ENCODE data around the gene CXCL5. TPM values are rescaled to one million over a fixed set of nuclear protein-coding genes. Genes with fewer than 3 reads are reported as not detected.

The CXCL5 gene
- polyA plus RNA-seq, 1 of the 3 experiments (the other 2 are of a cell fraction): 0.02 TPM

DNA sequence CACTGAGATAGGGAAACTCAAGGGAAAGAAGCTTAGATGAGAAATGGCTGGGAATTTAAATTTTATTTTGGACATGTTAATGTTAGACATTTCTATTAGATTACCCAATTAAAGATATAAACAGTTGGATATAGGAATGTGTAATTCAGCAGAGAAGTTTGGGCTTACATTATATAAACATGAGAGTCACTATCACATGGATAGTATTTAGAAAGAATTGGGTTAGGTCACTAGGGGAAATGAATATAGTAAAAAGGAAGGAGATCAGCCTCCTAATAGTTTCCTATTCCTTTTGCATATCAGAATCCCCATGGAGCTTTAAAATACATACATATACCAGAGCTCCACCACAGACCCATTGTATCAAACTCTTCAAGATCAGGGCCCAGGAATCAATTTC is 19.6 kb upstream of the CXCL5 start:
- Histone ChIP-seq H3K4me3 (ENCODE audit: low read depth in 2 of 2, low read length in 1 of 2) (no peak overlapping the region), H3K9ac (no peak overlapping the region), H2AFZ (ENCODE audit: low read depth) (no peak overlapping the region), H3K9me2 (no peaks in the 10 kb centered on the region), H3K27ac (ENCODE audit: low read depth in 2 of 2, low read length in 1 of 2) (no peak overlapping the region), H3K79me2 (ENCODE audit: insufficient read depth) (no peaks in the 10 kb centered on the region), H3K27me3 (ENCODE audit: insufficient read depth) (peaks cover 7% of the 10 kb centered on the region; the same call in 1 of the 2 replicates), H3K9me3 (no peaks in the 10 kb centered on the region), H3K4me2 (no peak overlapping the region), H3F3A (replicated peaks; ENCODE audit: insufficient read depth) (no peaks in the 10 kb centered on the region), H3K4me1 (ENCODE audit: control insufficient read depth in 1 of 2, insufficient read depth in 2 of 2, low read depth in 1 of 2, low read length in 1 of 2) (no peaks in the 10 kb centered on the region), H3K36me3 (replicated peaks in 1 of 2; ENCODE audit: control insufficient read depth in 1 of 2, insufficient read depth in 2 of 2, low read length in 1 of 2) (no peaks in the 10 kb centered on the region), H4K20me1 (ENCODE audit: insufficient read depth) (no peaks in the 10 kb centered on the region)
- no peak for TF ChIP-seq TAF1 (IDR thresholded peaks at IDR 0.05; ENCODE audit: borderline replicate concordance, low read depth, low read length)
- no peak for TF ChIP-seq FOXM1 (IDR thresholded peaks at IDR 0.05; ENCODE audit: low read depth)
- TF ChIP-seq FOSL2 (IDR thresholded peaks at IDR 0.05; ENCODE audit: borderline replicate concordance, low read depth): no peak
- no peak for TF ChIP-seq GATA2 (CRISPR knock-in tag; IDR thresholded peaks at IDR 0.05)
- TF ChIP-seq RXRA (IDR thresholded peaks at IDR 0.05; ENCODE audit: borderline replicate concordance, low read depth): no peak
- TF ChIP-seq USF1 (IDR thresholded peaks at IDR 0.05; ENCODE audit: borderline replicate concordance, low read depth): no peak
- no peak for TF ChIP-seq TEAD4 (IDR thresholded peaks at IDR 0.05; ENCODE audit: borderline replicate concordance, insufficient read depth)
- TF ChIP-seq CHD2 (IDR thresholded peaks at IDR 0.05; ENCODE audit: low read length, partially characterized antibody): no peak
- TF ChIP-seq MEF2A (IDR thresholded peaks at IDR 0.05; ENCODE audit: borderline replicate concordance, low read depth): no peak
- TF ChIP-seq PBX3 (IDR thresholded peaks at IDR 0.05): no peak
- TF ChIP-seq SIN3A (IDR thresholded peaks at IDR 0.05; ENCODE audit: borderline replicate concordance, low read depth, low read length): no peak
- no peak for TF ChIP-seq RFX5 (IDR thresholded peaks at IDR 0.05; ENCODE audit: low read length)
- ChIA-PET CTCF (no interaction called here), POLR2A (no interaction called here)
- DNase-seq: no peak

DNA sequence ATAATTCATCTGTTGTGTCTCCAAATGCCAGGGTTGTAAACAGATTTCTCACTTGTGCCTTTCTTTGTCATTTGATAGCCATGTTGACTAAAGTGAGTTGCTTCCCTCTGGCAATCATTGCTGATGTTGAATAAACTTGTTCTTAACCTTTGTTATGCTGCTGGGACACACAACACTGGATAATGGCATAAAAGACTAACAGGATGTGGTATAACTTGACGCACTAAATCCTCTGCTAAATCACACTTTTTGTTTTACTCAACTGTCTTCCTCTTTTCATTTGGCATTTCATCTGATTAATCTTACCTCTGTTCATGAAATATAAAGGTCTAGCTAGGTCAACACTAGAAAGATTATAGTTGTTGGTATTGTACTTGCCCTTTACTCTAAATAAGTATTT is 17.6 kb upstream of the CXCL5 start:
- H3K4me2 ChIP-seq: no peak overlapping the region
- no peaks in the 10 kb centered on the region for H3K9me2 ChIP-seq
- no peaks in the 10 kb centered on the region for H3K79me2 ChIP-seq (ENCODE audit: insufficient read depth)
- no peak overlapping the region for H3K9ac ChIP-seq
- H3F3A ChIP-seq (replicated peaks; ENCODE audit: insufficient read depth): no peaks in the 10 kb centered on the region
- CTCF ChIA-PET: no interaction called here
- H3K27ac ChIP-seq (ENCODE audit: low read depth in 2 of 2, low read length in 1 of 2): no peak overlapping the region
- no peak overlapping the region for H2AFZ ChIP-seq (ENCODE audit: low read depth)
- no peaks in the 10 kb centered on the region for H3K9me3 ChIP-seq
- WGBS (ENCODE audit: low lambda C conversion rate): 0% methylated on average over 1 of the region's 1 CpG
- H4K20me1 ChIP-seq (ENCODE audit: insufficient read depth): no peaks in the 10 kb centered on the region
- POLR2A ChIA-PET: no interaction called here
- no peak overlapping the region for H3K4me3 ChIP-seq (ENCODE audit: low read depth in 2 of 2, low read length in 1 of 2)
- no peaks in the 10 kb centered on the region for H3K36me3 ChIP-seq (replicated peaks in 1 of 2; ENCODE audit: control insufficient read depth in 1 of 2, insufficient read depth in 2 of 2, low read length in 1 of 2)
- no peaks in the 10 kb centered on the region for H3K27me3 ChIP-seq (ENCODE audit: insufficient read depth)
- H3K4me1 ChIP-seq (ENCODE audit: control insufficient read depth in 1 of 2, insufficient read depth in 2 of 2, low read depth in 1 of 2, low read length in 1 of 2): no peaks in the 10 kb centered on the region
- no peak for DNase-seq
- TF ChIP-seq RAD21 (IDR thresholded peaks at IDR 0.05; ENCODE audit: low read length) (no peak), TEAD4 (IDR thresholded peaks at IDR 0.05; ENCODE audit: borderline replicate concordance, insufficient read depth) (no peak), TCF12 (IDR thresholded peaks at IDR 0.05) (no peak)
- TF ChIP-seq, protein P1, sequence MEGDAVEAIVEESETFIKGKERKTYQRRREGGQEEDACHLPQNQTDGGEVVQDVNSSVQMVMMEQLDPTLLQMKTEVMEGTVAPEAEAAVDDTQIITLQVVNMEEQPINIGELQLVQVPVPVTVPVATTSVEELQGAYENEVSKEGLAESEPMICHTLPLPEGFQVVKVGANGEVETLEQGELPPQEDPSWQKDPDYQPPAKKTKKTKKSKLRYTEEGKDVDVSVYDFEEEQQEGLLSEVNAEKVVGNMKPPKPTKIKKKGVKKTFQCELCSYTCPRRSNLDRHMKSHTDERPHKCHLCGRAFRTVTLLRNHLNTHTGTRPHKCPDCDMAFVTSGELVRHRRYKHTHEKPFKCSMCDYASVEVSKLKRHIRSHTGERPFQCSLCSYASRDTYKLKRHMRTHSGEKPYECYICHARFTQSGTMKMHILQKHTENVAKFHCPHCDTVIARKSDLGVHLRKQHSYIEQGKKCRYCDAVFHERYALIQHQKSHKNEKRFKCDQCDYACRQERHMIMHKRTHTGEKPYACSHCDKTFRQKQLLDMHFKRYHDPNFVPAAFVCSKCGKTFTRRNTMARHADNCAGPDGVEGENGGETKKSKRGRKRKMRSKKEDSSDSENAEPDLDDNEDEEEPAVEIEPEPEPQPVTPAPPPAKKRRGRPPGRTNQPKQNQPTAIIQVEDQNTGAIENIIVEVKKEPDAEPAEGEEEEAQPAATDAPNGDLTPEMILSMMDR (IDR thresholded peaks at IDR 0.05): no peak

All from SK-N-SH (cell line).